Activated naive CD4-positive, alpha-beta T cell treated with anti-CD3 and anti-CD28 coated beads, Interleukin-2, amount 50 U/mL, for 16 hours (primary cell): ENCODE measurements around the gene CTNNA3.

ENCODE experiments used
- DNase-seq: peaks from one replicate; pipeline ENCODE4 v3.0.0-alpha.2; 2020

Gene CTNNA3

DNA sequence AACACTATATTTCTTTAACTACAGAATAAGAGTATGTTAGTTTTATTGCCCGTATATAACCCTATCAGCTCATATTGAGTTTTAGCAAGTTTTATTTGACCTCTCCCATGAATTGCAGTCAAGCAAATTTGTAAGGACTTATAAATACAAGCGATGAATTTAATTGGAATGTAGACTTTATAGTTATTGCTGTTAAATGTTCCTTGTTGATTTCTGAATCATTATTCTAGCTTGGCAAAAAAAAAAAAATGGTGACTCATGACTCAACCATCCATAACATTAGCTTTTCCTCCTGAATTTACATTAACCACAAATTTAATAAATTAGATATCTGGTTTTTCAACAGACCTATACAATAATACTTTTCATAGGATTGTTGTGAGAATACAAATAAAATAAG lies 1104.1 kb downstream of the CTNNA3 start:
- no peak for DNase-seq

GRCh38 chr10:66587680-66588050 lies 1108.3 kb downstream of the CTNNA3 start:
- no peak for DNase-seq

- DNase-seq, result no peak
Measured at GRCh38 chr10:66586897-66587679, 1108.9 kb downstream of the CTNNA3 start.

GRCh38 chr10:66586073-66586472 lies 1109.9 kb downstream of the CTNNA3 start:
- no peak for DNase-seq

GRCh38 chr10:66575251-66575855 lies 1120.6 kb downstream of the CTNNA3 start:
- DNase-seq, result no peak

DNA sequence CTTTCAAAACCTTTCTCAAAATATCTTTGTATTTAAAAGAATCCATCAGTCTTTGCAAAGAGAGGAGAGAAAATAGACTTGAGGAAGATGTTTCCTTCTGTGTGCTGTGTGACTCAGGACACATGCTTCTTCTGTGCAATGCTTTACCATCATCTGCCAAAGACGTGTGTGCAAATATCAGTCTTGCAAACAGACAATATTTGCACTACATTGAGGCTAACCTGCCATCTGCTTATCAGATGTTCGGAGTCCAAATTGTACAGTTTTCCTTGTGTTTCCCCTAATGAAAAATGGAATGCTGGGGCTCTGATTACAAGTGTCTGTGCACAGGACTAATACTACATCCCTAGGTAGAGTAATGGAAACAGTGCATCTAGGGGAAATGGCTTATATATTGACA lies 1123.3 kb downstream of the CTNNA3 start:
- DNase-seq, result no peak

- DNase-seq, result no peak
Measured at GRCh38 chr10:66565999-66566398, 1130.0 kb downstream of the CTNNA3 start.

DNA sequence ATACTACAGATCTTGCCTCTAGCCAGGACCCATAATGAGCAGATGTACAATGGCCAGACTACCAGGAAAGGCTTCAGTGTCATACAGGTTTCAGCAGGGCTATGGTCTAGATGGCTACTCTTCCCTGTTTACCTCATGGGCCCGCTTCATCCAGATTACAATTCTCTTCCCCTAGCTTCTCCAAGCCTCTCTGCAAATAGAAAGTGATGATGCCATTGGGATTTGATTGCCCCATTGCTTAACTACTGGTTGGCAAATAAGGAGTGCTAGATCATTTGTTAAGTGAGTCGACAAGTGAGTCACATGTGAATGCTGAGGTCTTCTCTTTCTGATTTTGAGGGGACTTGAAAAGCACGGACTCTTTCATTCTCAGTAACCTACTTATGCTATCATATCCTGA lies 1131.7 kb downstream of the CTNNA3 start:
- no peak for DNase-seq

DNA sequence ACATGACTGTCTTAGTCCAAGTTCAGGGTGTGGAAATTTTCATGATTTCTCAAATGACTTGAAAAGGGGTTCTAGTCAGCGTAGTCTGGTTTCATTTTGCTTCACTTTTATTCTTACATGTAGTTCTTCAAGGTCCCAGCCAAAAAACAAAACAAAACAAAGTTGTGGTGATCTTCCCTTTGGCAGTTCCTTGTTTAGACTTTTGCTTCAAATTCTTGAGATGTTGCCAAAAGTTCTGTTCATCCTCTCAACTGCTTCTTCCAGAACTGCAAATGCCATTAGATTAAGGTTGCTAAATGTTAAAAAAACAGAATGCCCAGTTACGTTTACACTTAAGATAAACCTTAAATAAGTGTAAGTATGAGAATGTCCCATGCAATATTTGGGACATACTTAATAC lies 1140.9 kb downstream of the CTNNA3 start:
- no peak for DNase-seq

DNA sequence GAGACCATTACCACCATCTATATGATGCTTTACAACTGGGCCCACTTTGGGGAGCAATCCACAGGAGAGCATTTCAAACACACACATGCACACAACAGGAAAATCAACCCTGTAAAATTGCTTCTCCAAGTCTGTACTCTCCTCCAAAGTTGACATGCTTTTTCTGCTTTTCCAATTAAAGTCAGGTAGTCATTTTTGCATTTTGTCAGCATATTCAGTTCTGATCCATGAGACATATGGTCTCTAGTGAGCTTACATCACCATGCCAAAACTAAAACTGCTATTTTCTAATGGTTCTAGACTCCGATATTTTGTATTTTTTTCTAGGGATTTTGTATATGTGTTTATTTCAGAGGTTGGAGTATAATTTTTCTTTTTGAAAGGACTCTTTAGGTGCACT lies 1143.7 kb downstream of the CTNNA3 start:
- DNase-seq, result no peak

- DNase-seq, result no peak
Measured at GRCh38 chr10:66550351-66550750, 1145.6 kb downstream of the CTNNA3 start.

GRCh38 chr10:66538908-66539307 lies 1157.1 kb downstream of the CTNNA3 start:
- DNase-seq, result no peak

DNA sequence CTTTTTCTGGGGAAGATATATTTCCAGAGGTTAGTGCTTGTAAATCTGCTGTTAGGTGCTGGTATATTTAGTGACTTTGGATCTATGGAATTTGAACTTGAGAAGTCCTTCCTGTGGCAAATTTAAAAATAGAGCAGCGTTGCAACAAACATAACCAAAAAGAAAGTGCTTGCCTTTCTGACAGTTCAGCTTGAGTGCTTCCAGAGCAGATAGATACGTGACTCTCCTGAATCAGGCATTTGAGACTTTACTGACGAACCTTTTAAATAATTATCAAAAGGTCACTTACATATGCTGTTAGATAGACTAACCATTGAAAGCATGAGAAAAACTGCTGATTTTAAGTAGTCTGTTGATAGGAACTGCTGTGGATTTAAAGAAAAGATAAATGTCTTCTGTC lies 1157.6 kb downstream of the CTNNA3 start:
- no peak for DNase-seq

DNA sequence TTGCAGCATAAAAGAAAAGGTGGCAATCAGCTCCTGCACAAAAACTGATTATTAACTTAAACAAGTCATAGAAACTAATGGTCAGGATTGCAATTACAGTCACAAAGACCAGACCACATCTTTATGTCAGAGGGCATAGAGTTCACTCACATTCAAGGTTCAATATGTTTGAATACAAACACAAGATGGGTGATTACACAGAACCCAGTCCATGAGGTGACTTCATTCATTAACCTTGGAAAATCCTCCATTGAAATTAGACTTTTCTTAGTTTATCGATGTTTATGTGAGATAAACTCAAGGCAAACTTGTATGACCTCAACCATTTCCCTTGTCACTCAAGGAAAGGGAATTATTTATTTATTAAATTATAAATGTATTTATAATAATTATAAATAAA lies 1158.8 kb downstream of the CTNNA3 start:
- DNase-seq, result no peak

DNA sequence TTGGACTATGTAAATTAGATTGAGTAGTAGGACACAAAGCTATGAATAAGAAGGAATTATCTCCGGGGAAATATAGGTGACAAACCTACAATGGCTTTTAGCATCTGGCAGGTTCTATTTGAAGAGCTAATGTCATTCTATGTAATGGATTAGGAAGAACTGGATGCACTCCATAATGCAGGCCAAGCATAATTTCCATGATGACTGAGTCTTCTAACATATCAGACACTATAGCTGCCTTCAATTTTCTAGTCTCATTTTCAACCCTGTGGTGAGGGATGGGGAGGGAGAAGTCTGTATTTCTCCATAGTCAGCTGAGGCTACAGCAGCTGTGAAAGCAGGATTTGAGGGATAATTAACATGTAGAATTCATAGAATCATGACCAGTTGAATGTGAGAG lies 1160.6 kb downstream of the CTNNA3 start:
- DNase-seq, result no peak

GRCh38 chr10:66534866-66535265 lies 1161.1 kb downstream of the CTNNA3 start:
- DNase-seq, result no peak

GRCh38 chr10:66521506-66521905 lies 1174.5 kb downstream of the CTNNA3 start:
- no peak for DNase-seq

- DNase-seq, result no peak
Measured at GRCh38 chr10:66519616-66520015, 1176.4 kb downstream of the CTNNA3 start.

DNA sequence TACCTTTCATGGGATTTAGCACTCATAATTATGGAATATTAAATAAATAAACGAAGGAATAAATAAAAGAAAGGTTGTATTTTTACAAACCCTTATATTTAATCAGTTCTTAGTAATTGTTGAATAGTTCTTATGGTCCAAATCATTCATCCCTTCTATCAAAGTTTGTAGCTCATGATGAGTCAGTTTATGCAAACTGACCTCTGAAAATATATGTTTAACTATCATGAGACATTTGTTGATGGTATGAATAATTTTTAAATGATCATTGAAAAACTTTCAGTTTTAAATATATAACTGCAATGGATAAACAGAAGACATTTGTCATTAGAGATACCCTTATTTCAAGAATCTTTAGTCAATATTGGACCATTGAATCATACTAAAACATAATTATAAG lies 1181.3 kb downstream of the CTNNA3 start:
- no peak for DNase-seq

DNA sequence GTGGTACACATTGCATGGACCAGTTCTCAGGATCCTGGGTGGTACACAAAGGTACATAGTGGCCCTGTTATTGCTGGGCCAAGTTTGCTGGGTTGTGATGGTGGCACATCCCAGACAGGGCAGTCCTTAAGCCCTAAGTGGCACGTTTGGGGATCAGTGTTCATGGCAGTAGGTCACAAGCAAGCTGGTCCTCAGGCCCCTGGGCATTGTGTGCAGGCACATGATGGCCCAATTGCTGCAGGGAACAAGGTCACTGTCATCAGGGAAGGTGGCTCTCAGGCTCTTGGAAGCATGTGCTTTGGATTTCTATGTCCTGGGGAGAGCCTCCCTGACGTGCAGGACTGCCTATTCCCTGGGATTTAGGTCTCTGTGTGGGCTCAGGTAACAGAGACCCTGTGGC lies 1182.5 kb downstream of the CTNNA3 start:
- no peak for DNase-seq

DNA sequence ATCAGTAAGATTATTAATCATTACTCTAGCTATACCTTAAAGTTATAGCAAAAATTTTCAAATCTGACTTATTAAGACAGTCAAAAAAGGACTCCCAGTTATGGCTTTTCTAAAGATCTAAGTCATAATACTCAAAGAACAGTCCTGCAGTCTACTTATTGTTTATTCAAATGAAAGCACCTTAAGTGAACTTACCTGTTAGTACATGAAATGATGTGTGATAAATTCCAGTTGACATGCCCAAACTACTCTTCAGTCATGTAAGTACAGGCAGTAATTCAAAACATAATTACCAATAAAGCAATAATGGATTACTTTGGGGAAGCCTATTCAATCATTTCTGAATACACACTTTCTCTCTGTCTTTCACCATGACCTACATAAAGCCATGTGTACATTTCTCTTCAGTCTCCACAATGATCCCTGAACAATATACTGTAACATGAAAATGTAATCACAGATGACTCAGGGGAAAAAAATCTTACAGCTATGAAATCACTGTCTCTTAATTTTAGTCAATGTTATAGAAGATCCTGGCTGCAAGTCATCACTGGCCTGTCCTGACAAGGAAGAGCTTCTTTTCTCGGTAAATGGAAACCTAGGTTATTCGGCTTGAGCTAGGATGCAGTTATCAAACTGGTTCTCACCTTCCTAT lies 1190.9 kb downstream of the CTNNA3 start:
- DNase-seq, result no peak

GRCh38 chr10:66501356-66501755 lies 1194.6 kb downstream of the CTNNA3 start:
- no peak for DNase-seq

DNA sequence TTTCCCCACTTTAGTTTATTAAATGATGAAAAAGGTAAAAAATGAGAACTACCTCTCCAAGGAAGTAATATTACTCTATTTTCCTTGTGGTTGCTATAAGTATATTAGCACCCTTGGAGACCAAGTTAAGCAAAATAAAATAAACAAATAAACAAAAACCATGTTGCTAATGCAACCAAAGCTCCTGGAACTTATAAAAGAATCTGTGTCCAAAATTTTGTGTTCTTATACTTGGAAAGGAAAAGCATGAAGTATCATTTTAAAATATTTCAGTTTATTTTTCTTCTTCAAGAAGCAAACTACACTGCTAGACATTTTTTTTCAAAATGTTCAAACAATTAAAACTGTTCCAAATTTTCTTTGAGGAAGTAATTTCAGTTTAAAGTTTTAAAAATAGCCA lies 1212.0 kb downstream of the CTNNA3 start:
- DNase-seq, result no peak

DNA sequence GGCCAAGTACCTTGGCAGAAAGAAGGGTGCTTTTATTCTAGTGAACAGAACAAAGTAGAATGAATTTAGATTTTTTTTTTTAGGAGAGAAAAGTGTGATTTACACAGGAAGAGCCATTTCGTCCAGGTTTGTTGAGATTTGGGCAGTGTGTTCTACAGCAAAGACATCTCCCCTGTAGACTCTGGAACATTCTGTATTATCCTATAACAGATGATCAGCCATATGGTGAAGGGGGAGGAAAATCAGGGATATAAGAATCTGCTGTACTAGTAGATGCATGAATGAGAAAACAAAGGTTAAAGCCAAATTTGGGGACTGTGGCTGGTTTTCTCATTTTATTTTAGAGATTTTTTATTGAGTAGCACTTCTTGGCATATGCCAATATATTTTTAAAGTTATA lies 1223.8 kb downstream of the CTNNA3 start:
- no peak for DNase-seq
